Chondrocyte (in vitro differentiated cells): Measurements from ENCODE around the gene GUCY2F. TPM values are rescaled to one million over a fixed set of nuclear protein-coding genes. Genes with fewer than 3 reads are reported as not detected.

Experiments used
- DNase-seq: peaks from one replicate; pipeline ENCODE4 v3.0.0; 2021; ENCODE audit warnings: mixed read lengths, low spot score
- H3K27ac Mint-ChIP-seq: one replicate; pipeline ENCODE4 v1.8.0; 2021; ENCODE audit warnings: mild to moderate bottlenecking, moderate library complexity, mixed read lengths; ENCODE audit not compliant: unreplicated experiment
- H3K27me3 Mint-ChIP-seq: 2 replicates; pipeline ENCODE4 v1.8.0; 2021; ENCODE audit warnings: low read depth, mixed read lengths
- H3K36me3 Mint-ChIP-seq: 2 replicates; pipeline ENCODE4 v1.8.0; 2021; ENCODE audit warnings: low read depth, mixed read lengths
- H3K4me1 Mint-ChIP-seq: 2 replicates; pipeline ENCODE4 v1.8.0; 2021; ENCODE audit warnings: low read depth, mild to moderate bottlenecking, mixed read lengths
- H3K4me3 Mint-ChIP-seq: one replicate; pipeline ENCODE4 v1.8.0; 2021; ENCODE audit warnings: mild to moderate bottlenecking, moderate library complexity, mixed read lengths; ENCODE audit not compliant: unreplicated experiment
- H3K9me3 Mint-ChIP-seq: 2 replicates; pipeline ENCODE4 v1.8.0; 2021; ENCODE audit warnings: low read depth, mixed read lengths
- CTCF ChIP-seq: fragments of 200-600 bp; sonication (generic); IDR thresholded peaks from 2 replicates; pipeline ENCODE4 v1.5.0; 2021; ENCODE audit warnings: antibody characterized with exemption, mild to moderate bottlenecking, moderate library complexity
- total RNA-seq: library from RNA; stranded (reverse); gene quantifications from 3 replicates; pipeline ENCODE4 v1.2.1, GENCODE V29; 2021

Gene GUCY2F
- total RNA-seq, 1 donor from 2014 or later, result not detected

- DNase-seq, result peak; percentile 51
- Mint-ChIP-seq H3K27me3 (no peaks in the 10 kb centered on the region), H3K9me3 (no peaks in the 10 kb centered on the region), H3K4me3 (no peak overlapping the region), H3K36me3 (no peaks in the 10 kb centered on the region), H3K27ac (no peak overlapping the region), H3K4me1 (peaks cover 8% of the 10 kb centered on the region)
- TF ChIP-seq CTCF, result peak; percentile 87
These were observed 6.6 kb downstream of the GUCY2F start for GRCh38 chrX:109475174-109475891.

- Mint-ChIP-seq H3K27ac (peak overlapping the region; percentile 29), H3K9me3 (no peaks in the 10 kb centered on the region), H3K4me1 (peaks cover 8% of the 10 kb centered on the region), H3K4me3 (peak overlapping the region; percentile 3), H3K36me3 (no peaks in the 10 kb centered on the region), H3K27me3 (no peaks in the 10 kb centered on the region)
- no peak for DNase-seq
- TF ChIP-seq CTCF, result peak; percentile 78
These were observed 8.7 kb downstream of the GUCY2F start for GRCh38 chrX:109472939-109473735.

- no peak for DNase-seq
- TF ChIP-seq CTCF, result no peak
- peaks cover 11% of the 10 kb centered on the region for H3K27me3 Mint-ChIP-seq
- H3K27ac Mint-ChIP-seq, result peak overlapping the region; percentile 18
- no peak overlapping the region for H3K4me3 Mint-ChIP-seq
- H3K9me3 Mint-ChIP-seq, result peaks cover 12% of the 10 kb centered on the region
- peaks cover 4% of the 10 kb centered on the region for H3K36me3 Mint-ChIP-seq
- peaks cover 9% of the 10 kb centered on the region for H3K4me1 Mint-ChIP-seq
These were observed 17.7 kb downstream of the GUCY2F start for GRCh38 chrX:109464231-109464630.

DNA sequence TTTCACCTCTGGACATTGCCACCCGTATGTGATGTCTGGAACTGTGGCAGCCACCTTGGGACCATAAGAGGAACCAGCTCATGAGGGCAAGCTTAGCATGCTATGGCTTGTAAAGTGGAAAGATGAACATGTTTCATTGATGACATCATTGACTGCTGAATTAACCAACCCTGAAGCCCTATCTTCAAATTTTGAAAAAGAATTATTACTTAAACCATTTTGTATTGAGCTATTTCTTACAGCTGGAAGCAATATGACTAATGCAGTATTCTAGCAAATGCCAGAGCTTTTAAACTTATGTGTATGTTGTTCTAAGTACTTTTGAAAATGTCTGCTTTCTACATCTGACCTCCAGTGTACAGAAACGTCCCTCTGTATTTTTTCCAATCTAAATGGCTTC is 18.1 kb downstream of the GUCY2F start:
- TF ChIP-seq CTCF, result no peak
- Mint-ChIP-seq H3K27ac (peak overlapping the region; percentile 18), H3K4me3 (no peak overlapping the region), H3K9me3 (peaks cover 12% of the 10 kb centered on the region), H3K4me1 (peaks cover 9% of the 10 kb centered on the region), H3K36me3 (peaks cover 4% of the 10 kb centered on the region), H3K27me3 (peaks cover 15% of the 10 kb centered on the region)
- no peak for DNase-seq

- Mint-ChIP-seq H3K27me3 (peaks cover 20% of the 10 kb centered on the region), H3K4me3 (no peak overlapping the region), H3K36me3 (no peaks in the 10 kb centered on the region), H3K27ac (no peak overlapping the region), H3K9me3 (no peaks in the 10 kb centered on the region), H3K4me1 (peaks cover 2% of the 10 kb centered on the region)
- TF ChIP-seq CTCF, result no peak
- no peak for DNase-seq
These were observed 33.5 kb downstream of the GUCY2F start for GRCh38 chrX:109448282-109448938.
